ENCODE data around the gene ERLIN1.

Gene ERLIN1

DNA sequence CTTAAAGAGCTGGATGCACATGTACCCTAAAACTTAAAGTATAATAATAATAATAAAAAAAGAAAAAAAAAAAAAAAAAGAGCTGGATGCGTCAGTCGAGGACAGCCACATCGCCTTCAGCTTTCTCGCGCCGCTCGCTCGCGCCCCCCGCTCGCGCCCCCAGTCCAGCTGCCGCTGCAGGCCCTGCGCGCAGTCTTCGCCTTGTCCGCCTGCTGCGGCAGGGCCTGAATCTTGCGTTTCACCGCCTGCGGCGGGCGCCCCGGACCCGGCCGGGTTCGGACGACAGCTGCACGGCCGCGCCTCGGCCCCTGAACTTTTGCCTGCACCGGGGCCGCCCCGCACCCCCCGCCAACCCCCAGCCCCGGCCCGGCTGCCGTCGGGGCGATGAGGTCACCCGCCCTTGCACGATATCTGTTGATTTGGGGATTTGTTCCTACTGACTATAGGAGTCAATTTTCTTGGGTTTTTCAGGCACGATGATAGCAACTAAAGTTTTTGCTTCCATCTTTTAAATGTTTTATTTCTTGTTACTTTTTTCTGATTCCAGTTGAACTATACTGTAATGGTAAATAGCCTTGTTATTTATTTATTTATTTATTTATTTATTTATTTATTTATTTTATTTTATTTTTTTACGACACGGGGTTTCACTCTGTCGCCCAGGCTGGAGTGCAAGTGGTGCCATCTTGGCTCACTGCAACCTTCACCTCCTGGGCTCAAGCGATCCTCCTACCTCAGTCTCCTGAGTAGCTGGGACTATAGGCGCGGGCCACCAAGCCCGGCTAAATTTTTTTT lies 70.7 kb downstream of the ERLIN1 start:
- H3K79me2 ChIP-seq (ENCODE audit: insufficient read depth, low read length): no peaks in the 10 kb centered on the region
- H2AFZ ChIP-seq (ENCODE audit: low read depth, low read length): no peak overlapping the region
- TF ChIP-seq, protein P1, sequence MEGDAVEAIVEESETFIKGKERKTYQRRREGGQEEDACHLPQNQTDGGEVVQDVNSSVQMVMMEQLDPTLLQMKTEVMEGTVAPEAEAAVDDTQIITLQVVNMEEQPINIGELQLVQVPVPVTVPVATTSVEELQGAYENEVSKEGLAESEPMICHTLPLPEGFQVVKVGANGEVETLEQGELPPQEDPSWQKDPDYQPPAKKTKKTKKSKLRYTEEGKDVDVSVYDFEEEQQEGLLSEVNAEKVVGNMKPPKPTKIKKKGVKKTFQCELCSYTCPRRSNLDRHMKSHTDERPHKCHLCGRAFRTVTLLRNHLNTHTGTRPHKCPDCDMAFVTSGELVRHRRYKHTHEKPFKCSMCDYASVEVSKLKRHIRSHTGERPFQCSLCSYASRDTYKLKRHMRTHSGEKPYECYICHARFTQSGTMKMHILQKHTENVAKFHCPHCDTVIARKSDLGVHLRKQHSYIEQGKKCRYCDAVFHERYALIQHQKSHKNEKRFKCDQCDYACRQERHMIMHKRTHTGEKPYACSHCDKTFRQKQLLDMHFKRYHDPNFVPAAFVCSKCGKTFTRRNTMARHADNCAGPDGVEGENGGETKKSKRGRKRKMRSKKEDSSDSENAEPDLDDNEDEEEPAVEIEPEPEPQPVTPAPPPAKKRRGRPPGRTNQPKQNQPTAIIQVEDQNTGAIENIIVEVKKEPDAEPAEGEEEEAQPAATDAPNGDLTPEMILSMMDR (IDR thresholded peaks at IDR 0.05; ENCODE audit: borderline replicate concordance, extremely low read depth, low read length, poor library complexity, severe bottlenecking): no peak
- TF ChIP-seq EZH2 (IDR thresholded peaks at IDR 0.05; ENCODE audit: borderline replicate concordance, low read depth, low read length, severe bottlenecking): no peak
- no peaks in the 10 kb centered on the region for H3K9me3 ChIP-seq (ENCODE audit: insufficient read depth, low read length, severe bottlenecking)
- no peak overlapping the region for H3K4me2 ChIP-seq (ENCODE audit: insufficient read depth, low read length)
- H4K20me1 ChIP-seq (ENCODE audit: insufficient read depth, low read length): no peaks in the 10 kb centered on the region
- H3K27me3 ChIP-seq (ENCODE audit: insufficient read depth, low read length, poor library complexity): no peaks in the 10 kb centered on the region
- no peaks in the 10 kb centered on the region for H3K36me3 ChIP-seq (ENCODE audit: insufficient read depth, low read length)
- H3K9ac ChIP-seq (ENCODE audit: low read depth, low read length): no peak overlapping the region
- H3K27ac ChIP-seq (ENCODE audit: low read length): no peak overlapping the region
- ATAC-seq (ENCODE audit: insufficient read depth, low read depth) (no peak), DNase-seq (no peak)
- H3K4me1 ChIP-seq (ENCODE audit: insufficient read depth, low read length): no peaks in the 10 kb centered on the region
- no peak overlapping the region for H3K4me3 ChIP-seq (ENCODE audit: low read depth in 1 of 2, low read length in 2 of 2)

DNA sequence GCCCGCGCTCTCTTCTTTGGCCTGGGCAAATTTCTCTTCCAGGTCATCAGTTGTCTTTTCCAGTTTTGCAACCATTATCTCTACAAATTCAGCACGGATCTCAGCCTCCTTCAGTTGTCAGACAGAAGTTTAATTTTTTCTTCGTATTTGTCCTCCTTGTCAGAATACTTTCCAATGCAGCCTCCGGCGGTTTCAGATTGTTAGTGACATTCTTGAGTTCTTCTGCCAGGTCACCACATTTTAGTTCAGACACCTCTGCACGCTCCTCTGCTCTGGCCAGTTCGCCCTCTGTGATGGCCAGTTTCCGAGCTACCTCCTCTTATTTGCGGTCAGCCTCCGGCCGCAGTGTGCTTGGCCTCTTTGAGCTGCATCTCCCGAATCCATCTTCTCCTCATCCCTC lies 71.4 kb downstream of the ERLIN1 start:
- TF ChIP-seq EZH2 (IDR thresholded peaks at IDR 0.05; ENCODE audit: borderline replicate concordance, low read depth, low read length, severe bottlenecking): no peak
- TF ChIP-seq, protein P1 (IDR thresholded peaks at IDR 0.05; ENCODE audit: borderline replicate concordance, extremely low read depth, low read length, poor library complexity, severe bottlenecking): no peak
- no peak for DNase-seq
- H3K4me2 ChIP-seq (ENCODE audit: insufficient read depth, low read length): no peak overlapping the region

DNA sequence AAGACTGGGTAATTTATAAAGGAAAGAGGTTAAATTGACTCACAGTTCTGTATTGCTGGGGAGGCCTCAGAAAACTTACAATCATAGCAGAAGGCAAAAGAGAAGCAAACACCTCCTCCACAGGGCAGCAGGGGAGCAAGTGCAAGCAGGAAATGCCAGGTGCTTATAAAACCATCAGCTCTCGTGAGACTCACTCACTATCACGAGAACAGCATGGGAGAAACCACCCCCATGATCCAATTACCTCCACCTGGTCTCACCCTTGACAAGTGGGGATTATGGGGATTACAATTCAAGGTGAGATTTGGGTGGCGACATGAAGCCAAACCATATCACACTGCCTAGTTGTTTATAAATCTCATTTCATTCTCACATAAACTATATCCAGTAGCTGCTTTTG lies 76.2 kb downstream of the ERLIN1 start:
- Histone ChIP-seq H3K4me3 (ENCODE audit: low read depth in 1 of 2, low read length in 2 of 2) (no peak overlapping the region), H3K79me2 (ENCODE audit: insufficient read depth, low read length) (no peaks in the 10 kb centered on the region), H3K9ac (ENCODE audit: low read depth, low read length) (no peak overlapping the region), H3K36me3 (ENCODE audit: insufficient read depth, low read length) (no peaks in the 10 kb centered on the region), H3K9me3 (ENCODE audit: insufficient read depth, low read length, severe bottlenecking) (no peaks in the 10 kb centered on the region), H3K27me3 (ENCODE audit: insufficient read depth, low read length, poor library complexity) (peaks cover 3% of the 10 kb centered on the region), H2AFZ (ENCODE audit: low read depth, low read length) (no peak overlapping the region), H3K27ac (ENCODE audit: low read length) (no peak overlapping the region), H3K4me2 (ENCODE audit: insufficient read depth, low read length) (no peak overlapping the region), H3K4me1 (ENCODE audit: insufficient read depth, low read length) (no peaks in the 10 kb centered on the region), H4K20me1 (ENCODE audit: insufficient read depth, low read length) (no peaks in the 10 kb centered on the region)
- ATAC-seq (ENCODE audit: insufficient read depth, low read depth): no peak
- no peak for TF ChIP-seq EZH2 (IDR thresholded peaks at IDR 0.05; ENCODE audit: borderline replicate concordance, low read depth, low read length, severe bottlenecking)
- TF ChIP-seq, protein P1 (IDR thresholded peaks at IDR 0.05; ENCODE audit: borderline replicate concordance, extremely low read depth, low read length, poor library complexity, severe bottlenecking): no peak
- no peak for DNase-seq

More for the DNA sequence above, 71.4 kb downstream of the ERLIN1 start:
- no peaks in the 10 kb centered on the region for H4K20me1 ChIP-seq (ENCODE audit: insufficient read depth, low read length)
- no peaks in the 10 kb centered on the region for H3K4me1 ChIP-seq (ENCODE audit: insufficient read depth, low read length)
- no peak overlapping the region for H2AFZ ChIP-seq (ENCODE audit: low read depth, low read length)
- H3K27me3 ChIP-seq (ENCODE audit: insufficient read depth, low read length, poor library complexity): no peaks in the 10 kb centered on the region
- H3K36me3 ChIP-seq (ENCODE audit: insufficient read depth, low read length): no peaks in the 10 kb centered on the region
- no peak overlapping the region for H3K27ac ChIP-seq (ENCODE audit: low read length)
- H3K79me2 ChIP-seq (ENCODE audit: insufficient read depth, low read length): no peaks in the 10 kb centered on the region
- no peak for ATAC-seq (ENCODE audit: insufficient read depth, low read depth)
- H3K9ac ChIP-seq (ENCODE audit: low read depth, low read length): no peak overlapping the region
- no peaks in the 10 kb centered on the region for H3K9me3 ChIP-seq (ENCODE audit: insufficient read depth, low read length, severe bottlenecking)
- H3K4me3 ChIP-seq (ENCODE audit: low read depth in 1 of 2, low read length in 2 of 2): no peak overlapping the region

Measured in DND-41 (cell line).